ENCODE results near the gene SLC39A3.

DNA sequence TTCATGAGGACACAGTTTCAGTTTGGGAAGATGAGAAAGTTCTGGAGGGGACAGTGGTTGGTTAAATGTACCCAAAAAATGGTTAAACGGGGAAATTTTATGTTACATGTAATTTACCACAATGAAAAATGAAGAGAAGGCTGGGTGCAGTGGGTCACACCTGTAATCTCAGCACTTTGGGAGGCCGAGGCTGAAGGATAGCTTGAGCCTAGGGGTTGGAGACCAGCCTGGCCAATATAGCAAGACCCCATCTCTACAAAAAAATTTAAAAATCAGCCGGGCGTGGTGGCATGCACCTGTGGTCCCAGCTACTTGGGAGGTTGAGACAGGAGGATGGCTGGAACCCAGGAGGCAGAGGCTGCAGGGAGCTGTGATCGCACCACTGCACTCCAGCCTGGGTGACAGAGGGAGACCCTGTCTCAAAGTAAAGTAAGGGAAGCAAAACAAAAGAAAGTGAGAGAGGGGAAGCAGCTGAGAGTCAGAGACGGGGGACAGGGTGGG, 54.6 kb downstream of the SLC39A3 start:
- TF ChIP-seq, protein P1, sequence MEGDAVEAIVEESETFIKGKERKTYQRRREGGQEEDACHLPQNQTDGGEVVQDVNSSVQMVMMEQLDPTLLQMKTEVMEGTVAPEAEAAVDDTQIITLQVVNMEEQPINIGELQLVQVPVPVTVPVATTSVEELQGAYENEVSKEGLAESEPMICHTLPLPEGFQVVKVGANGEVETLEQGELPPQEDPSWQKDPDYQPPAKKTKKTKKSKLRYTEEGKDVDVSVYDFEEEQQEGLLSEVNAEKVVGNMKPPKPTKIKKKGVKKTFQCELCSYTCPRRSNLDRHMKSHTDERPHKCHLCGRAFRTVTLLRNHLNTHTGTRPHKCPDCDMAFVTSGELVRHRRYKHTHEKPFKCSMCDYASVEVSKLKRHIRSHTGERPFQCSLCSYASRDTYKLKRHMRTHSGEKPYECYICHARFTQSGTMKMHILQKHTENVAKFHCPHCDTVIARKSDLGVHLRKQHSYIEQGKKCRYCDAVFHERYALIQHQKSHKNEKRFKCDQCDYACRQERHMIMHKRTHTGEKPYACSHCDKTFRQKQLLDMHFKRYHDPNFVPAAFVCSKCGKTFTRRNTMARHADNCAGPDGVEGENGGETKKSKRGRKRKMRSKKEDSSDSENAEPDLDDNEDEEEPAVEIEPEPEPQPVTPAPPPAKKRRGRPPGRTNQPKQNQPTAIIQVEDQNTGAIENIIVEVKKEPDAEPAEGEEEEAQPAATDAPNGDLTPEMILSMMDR (IDR thresholded peaks at IDR 0.05; ENCODE audit: low read depth, low read length, poor library complexity, severe bottlenecking) = no peak
- TF ChIP-seq EZH2phosphoT487 (IDR thresholded peaks at IDR 0.05; ENCODE audit: borderline replicate concordance, low read length) = no peak

Data from DOHH2 (cell line).